Nephron progenitor cell (in vitro differentiated cells): ENCODE results near the gene DNAJC12.
"Not testable (repeated sequence)": the region's sequence is repeated elsewhere in the genome, so short reads cannot be mapped to it uniquely, and the experiment has no call there.

Experiments
- DNase-seq: peaks from one replicate; pipeline ENCODE4 v3.0.0; 2021
- H3K27ac Mint-ChIP-seq: 2 replicates; pipeline ENCODE4 v1.8.0; 2021; ENCODE audit warnings: mild to moderate bottlenecking, moderate library complexity, mixed read lengths
- H3K27me3 Mint-ChIP-seq: 2 replicates; pipeline ENCODE4 v1.8.0; 2021; ENCODE audit warnings: mild to moderate bottlenecking, low read depth, mixed read lengths; ENCODE audit not compliant: poor library complexity
- H3K36me3 Mint-ChIP-seq: 2 replicates; pipeline ENCODE4 v1.8.0; 2021; ENCODE audit warnings: low read depth, mixed read lengths
- H3K4me1 Mint-ChIP-seq: 2 replicates; pipeline ENCODE4 v1.8.0; 2021; ENCODE audit warnings: mixed read lengths
- H3K4me3 Mint-ChIP-seq: 2 replicates; pipeline ENCODE4 v1.8.0; 2021; ENCODE audit warnings: mild to moderate bottlenecking, moderate library complexity, mixed read lengths
- H3K9me3 Mint-ChIP-seq: 2 replicates; pipeline ENCODE4 v1.8.0; 2021; ENCODE audit warnings: mild to moderate bottlenecking, moderate library complexity, mixed read lengths
- CTCF ChIP-seq: fragments of 200-600 bp; sonication (generic); IDR thresholded peaks from 2 replicates; pipeline ENCODE4 v1.5.0; 2021; ENCODE audit warnings: antibody characterized with exemption

Gene DNAJC12

GRCh38 chr10:67780759-67781538 is 57.0 kb downstream of the DNAJC12 start:
- no peak overlapping the region for H3K4me3 Mint-ChIP-seq
- no peak for DNase-seq
- no peak overlapping the region for H3K27ac Mint-ChIP-seq
- H3K4me1 Mint-ChIP-seq, result peaks cover 4% of the 10 kb centered on the region
- TF ChIP-seq CTCF, result no peak
- no peaks in the 10 kb centered on the region for H3K9me3 Mint-ChIP-seq
- H3K36me3 Mint-ChIP-seq, result no peaks in the 10 kb centered on the region
- peaks cover 15% of the 10 kb centered on the region for H3K27me3 Mint-ChIP-seq

- not testable (repeated sequence) for H3K27ac Mint-ChIP-seq, H3K4me3 Mint-ChIP-seq, DNase-seq, H3K4me1 Mint-ChIP-seq, H3K9me3 Mint-ChIP-seq, H3K36me3 Mint-ChIP-seq
- peaks cover 15% of the 10 kb centered on the region for H3K27me3 Mint-ChIP-seq
These were observed 57.8 kb downstream of the DNAJC12 start for GRCh38 chr10:67780204-67780621.

GRCh38 chr10:67779465-67780203 is 58.4 kb downstream of the DNAJC12 start:
- no peaks in the 10 kb centered on the region for H3K9me3 Mint-ChIP-seq
- DNase-seq, result peak; percentile 68
- peaks cover 15% of the 10 kb centered on the region for H3K27me3 Mint-ChIP-seq
- H3K4me3 Mint-ChIP-seq, result no peak overlapping the region
- H3K4me1 Mint-ChIP-seq, result peaks cover 4% of the 10 kb centered on the region
- no peak overlapping the region for H3K27ac Mint-ChIP-seq
- TF ChIP-seq CTCF, result peak; percentile 82
- no peaks in the 10 kb centered on the region for H3K36me3 Mint-ChIP-seq

- Mint-ChIP-seq H3K27me3 (peaks cover 5% of the 10 kb centered on the region), H3K4me3 (no peak overlapping the region), H3K27ac (no peak overlapping the region), H3K9me3 (no peaks in the 10 kb centered on the region), H3K4me1 (peaks cover 6% of the 10 kb centered on the region), H3K36me3 (no peaks in the 10 kb centered on the region)
- no peak for DNase-seq
- TF ChIP-seq CTCF, result no peak
These were observed 61.6 kb downstream of the DNAJC12 start for GRCh38 chr10:67776371-67776770.

GRCh38 chr10:67775279-67775678 is 62.7 kb downstream of the DNAJC12 start:
- no peak for DNase-seq
- Mint-ChIP-seq H3K4me1 (peaks cover 6% of the 10 kb centered on the region), H3K4me3 (no peak overlapping the region), H3K9me3 (no peaks in the 10 kb centered on the region), H3K27me3 (no peaks in the 10 kb centered on the region), H3K36me3 (no peaks in the 10 kb centered on the region), H3K27ac (no peak overlapping the region)
- no peak for TF ChIP-seq CTCF

GRCh38 chr10:67772894-67773511 is 65.0 kb downstream of the DNAJC12 start:
- Mint-ChIP-seq H3K9me3 (no peaks in the 10 kb centered on the region), H3K4me3 (no peak overlapping the region), H3K4me1 (peaks cover 6% of the 10 kb centered on the region), H3K36me3 (no peaks in the 10 kb centered on the region), H3K27ac (no peak overlapping the region), H3K27me3 (peaks cover 8% of the 10 kb centered on the region)
- TF ChIP-seq CTCF, result no peak
- no peak for DNase-seq
